SIG-M5 treated with dmso at 0.1 percent for 504 hours (cell line): ENCODE results near the gene SRCAP.
A peak's percentile ranks its signal among the peaks of the same experiment; 100 is the strongest.

Experiments used
- DNase-seq: peaks from one replicate; lab custom pipeline; 2025; ENCODE audit not compliant: unreplicated experiment; lab: John Stamatoyannopoulos, UW

The SRCAP gene

GRCh38 chr16:30698816-30699614, at the start of gene SRCAP:
TSS of gene SRCAP (plus strand) at chr16:30699171. CDS start at chr16:30700825, 1,654 bp downstream.
- DNase-seq: peak; percentile 85

- no peak for DNase-seq
These were observed 49.1 kb upstream of the SRCAP start for GRCh38 chr16:30649725-30650368.

DNA sequence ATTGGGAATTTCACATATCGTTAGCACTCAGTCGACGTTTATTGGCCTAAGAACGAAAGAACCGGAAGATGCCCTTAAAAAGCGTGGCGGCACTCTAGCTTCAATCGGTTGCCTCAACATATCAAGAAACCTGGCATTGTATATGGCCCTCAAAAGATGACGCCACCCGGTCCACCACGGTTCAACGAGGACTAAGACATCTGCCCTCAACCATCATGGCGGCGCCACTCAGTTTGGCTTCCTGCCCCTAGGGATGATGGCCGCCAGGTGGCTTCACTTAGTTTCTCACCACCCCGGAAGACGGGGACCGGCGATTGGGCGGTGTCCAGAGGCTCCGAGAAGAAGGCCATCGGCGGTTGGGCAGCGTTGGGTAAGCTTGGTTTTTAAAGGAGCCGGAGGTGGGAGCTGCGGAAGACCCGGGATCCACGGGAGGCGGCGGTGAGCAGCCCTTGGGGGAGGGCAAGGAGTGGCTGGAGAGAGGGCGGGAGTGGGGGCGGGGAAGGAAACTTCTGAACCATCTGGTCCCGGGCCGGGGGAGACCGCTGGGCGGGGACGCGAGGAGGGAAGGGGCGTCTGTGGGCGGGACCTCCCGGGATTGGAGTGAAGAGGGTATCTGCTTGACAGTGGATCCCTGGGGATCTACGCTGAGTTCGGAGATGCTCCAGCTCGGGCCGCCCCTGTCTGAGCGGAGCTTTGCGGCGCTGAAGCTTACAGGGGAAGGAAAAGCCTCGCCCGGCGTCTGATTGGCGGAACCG, 48.4 kb upstream of the SRCAP start, which contains the start of gene PRR14:
TSS of gene PRR14 (plus strand) at position 592 of the 755 bp plus-strand sequence. CDS start 686 bp downstream, outside the sequence.
- peak; percentile 99 for DNase-seq

DNA sequence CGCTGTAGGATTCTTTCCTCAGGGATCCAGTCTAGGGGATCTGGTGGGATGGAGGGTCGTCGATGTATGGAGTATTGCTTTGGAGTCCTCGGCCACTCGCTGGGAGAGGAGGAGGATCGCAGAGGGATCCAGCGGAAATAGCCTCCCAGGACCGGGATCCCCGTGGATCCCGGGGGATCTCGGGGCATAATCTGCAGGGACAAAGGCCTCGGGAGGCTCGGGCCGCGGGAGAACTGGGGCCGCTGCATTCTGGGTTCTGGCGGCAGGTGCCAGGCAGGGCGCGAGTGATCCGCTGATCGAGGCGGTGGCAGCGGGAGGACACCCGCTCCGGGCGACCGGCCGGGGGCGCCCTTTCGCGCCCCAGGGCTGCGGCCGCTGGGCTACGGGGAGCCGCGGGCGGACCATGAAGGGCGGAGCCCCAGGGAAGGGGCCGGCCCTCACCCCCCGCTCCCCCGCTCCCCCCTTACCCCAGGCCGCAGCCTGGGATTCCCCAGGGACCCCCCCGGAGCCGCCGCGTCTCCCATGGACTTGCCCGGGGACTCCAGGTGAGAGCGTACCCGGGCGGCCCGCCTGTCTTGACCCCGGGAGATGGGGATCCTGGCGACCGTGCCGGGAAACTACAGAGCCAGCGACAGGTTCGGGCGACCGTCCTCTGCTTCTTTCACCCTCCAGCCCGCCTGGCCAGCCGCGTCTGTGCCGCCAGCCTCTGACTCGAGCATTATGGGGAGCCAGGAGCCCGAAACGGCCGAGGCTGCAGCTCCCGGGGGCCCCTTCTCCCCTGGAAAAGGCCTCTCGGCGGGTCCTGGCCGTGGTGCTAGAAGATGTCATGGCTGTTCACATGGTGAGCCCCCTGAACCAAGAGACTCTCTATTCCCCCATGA, 47.6 kb upstream of the SRCAP start:
- peak; percentile 31 for DNase-seq

GRCh38 chr16:30652005-30652296, 47.0 kb upstream of the SRCAP start:
- DNase-seq: no peak

DNA sequence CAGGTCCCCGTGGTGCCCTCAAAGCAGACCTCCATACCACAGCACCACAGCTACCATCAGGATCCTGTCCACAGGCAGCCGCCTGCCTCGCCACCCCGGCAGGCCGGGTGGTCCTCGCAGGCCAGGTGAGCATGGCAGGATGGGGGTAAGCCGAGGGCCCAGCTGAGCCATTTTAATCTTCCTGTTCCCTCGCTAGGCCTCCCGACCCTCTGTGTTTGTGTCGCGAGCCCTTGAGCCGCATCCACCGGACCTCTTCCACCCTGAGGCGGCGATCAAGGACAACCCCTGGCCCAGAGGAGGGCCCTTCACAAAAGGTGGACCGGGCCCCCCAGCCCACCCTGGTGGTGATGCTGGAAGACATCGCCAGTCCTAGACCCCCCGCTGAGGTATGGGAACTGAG, 46.3 kb upstream of the SRCAP start:
- DNase-seq: no peak

DNA sequence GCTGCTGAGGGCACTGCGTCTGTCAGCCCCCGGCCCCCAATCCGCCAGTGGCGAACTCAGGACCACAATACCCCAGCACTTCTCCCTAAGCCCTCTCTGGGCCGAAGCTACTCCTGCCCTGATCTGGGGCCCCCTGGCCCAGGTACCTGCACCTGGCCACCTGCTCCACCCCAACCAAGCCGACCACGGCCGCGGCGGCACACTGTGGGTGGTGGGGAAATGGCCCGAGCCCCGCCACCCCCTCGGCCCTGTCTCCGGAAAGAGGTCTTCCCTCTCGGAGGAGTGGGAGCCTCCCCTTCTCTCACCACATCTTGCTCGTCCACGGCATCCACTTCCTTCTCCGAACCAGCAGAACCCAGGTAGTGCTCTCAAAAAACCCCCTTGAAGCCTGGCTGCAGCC, 44.1 kb upstream of the SRCAP start:
- no peak for DNase-seq

DNA sequence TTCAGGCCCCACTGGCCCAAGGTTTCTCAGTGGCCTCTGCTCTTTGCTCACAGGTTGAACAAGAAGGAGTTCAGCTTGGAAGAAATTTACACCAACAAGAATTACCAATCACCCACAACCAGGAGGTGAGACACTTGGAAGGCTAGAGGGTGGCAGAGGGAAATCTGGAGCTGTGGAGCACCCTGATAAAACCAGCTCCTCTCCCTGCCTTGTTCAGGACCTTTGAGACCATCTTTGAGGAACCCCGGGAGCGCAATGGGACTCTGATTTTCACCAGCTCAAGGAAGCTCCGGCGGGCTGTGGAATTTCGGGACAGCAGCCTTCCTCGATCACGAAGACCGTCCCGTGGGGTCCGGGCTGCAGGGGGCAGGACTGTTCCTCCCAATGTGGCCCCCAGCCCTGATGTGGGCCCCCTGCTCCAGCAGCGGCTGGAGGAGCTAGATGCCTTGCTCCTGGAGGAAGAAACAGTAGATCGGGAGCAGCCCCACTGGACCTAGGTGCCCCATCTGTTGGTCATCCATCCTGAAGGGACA, 43.1 kb upstream of the SRCAP start:
- DNase-seq: no peak

- DNase-seq: no peak
These were observed 42.6 kb upstream of the SRCAP start for GRCh38 chr16:30656388-30656787.

GRCh38 chr16:30656974-30657865, 41.8 kb upstream of the SRCAP start:
- peak; percentile 72 for DNase-seq

- peak; percentile 99 for DNase-seq
These were observed 40.9 kb upstream of the SRCAP start, which contains the start of gene FBRS for GRCh38 chr16:30657866-30658730. TSS of gene FBRS (plus strand) at chr16:30658431. CDS start at chr16:30659519, 1,088 bp downstream.

- DNase-seq: peak; percentile 99
These were observed 40.1 kb upstream of the SRCAP start for GRCh38 chr16:30658731-30659506.

GRCh38 chr16:30659507-30660423, 39.2 kb upstream of the SRCAP start:
- DNase-seq: peak; percentile 22

- DNase-seq: peak; percentile 69
These were observed 38.3 kb upstream of the SRCAP start for GRCh38 chr16:30660424-30661261.

DNA sequence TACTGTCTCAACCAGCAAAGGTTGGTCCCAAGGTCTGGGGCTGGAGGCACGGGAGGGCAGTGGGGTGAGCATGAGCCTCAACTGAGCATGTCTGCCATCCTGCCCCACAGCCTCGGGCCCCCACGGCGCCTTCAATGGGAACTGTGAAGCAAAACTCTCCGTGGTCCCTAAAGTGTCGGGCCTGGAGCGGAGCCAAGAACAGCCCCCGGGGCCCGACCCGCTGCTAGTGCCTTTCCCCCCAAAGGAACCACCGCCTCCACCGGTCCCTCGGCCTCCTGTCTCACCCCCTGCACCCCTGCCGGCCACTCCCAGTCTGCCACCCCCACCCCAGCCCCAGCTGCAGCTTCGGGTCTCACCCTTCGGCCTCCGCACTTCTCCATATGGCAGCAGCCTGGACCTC, 36.5 kb upstream of the SRCAP start:
- DNase-seq: no peak

DNA sequence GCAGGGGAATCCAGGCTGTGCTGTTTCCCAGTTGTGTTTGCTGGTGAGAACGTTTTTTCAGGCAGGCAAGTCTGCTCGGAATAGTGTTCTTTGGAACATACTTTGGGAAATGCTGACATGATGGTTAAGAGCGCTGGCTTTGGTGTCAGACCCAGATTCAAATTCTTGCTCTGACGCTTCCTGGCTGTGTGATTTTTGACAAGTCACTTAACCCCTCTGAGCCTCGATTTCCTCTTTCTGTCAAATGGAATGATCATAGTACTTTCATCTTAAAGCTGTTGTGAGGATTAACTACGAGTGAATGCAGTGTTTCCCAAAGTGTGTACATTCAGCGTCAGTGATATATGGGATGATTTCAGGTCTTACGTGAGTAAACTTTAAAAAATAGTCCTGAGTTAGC, 35.9 kb upstream of the SRCAP start:
- no peak for DNase-seq
